Neural cell (in vitro differentiated cells): ENCODE data around the gene KDELR1.

Source experiments
- EP300 ChIP-seq: fragments of 450-650 bp; conservative IDR thresholded peaks from 2 replicates; pipeline ENCODE4 v1.6.1; 2014; ENCODE audit warnings: antibody characterized with exemption, mild to moderate bottlenecking, moderate library complexity; ENCODE audit not compliant: poor library complexity, severe bottlenecking
- EZH2 ChIP-seq: fragments of 200-600, 300-800 bp; shearing (Covaris generic), sonication (generic); IDR thresholded peaks from 2 replicates; pipeline ENCODE4 v1.6.1; 2014; ENCODE audit warnings: antibody characterized with exemption, low read length, borderline replicate concordance, mild to moderate bottlenecking; ENCODE audit not compliant: insufficient read depth, poor library complexity, severe bottlenecking
- MXI1 ChIP-seq: fragments of 450-650 bp; conservative IDR thresholded peaks from 2 replicates; pipeline ENCODE4 v1.6.1; 2014; ENCODE audit warnings: antibody characterized with exemption, mild to moderate bottlenecking; ENCODE audit not compliant: poor library complexity, severe bottlenecking
- POLR2AphosphoS5 ChIP-seq: IDR thresholded peaks from 2 replicates; pipeline ENCODE4 v1.6.1; 2012
- RAD21 ChIP-seq: fragments of 450-650 bp; conservative IDR thresholded peaks from 2 replicates; pipeline ENCODE4 v1.6.1; 2014; ENCODE audit warnings: antibody characterized with exemption, mild to moderate bottlenecking, moderate library complexity
- SMC3 ChIP-seq: fragments of 450-650 bp; conservative IDR thresholded peaks from 2 replicates; pipeline ENCODE4 v1.6.1; 2014; ENCODE audit warnings: antibody characterized with exemption, mild to moderate bottlenecking, moderate library complexity; ENCODE audit not compliant: poor library complexity
- TF ChIP-seq, protein P1 (sequence below): fragments of 450-650 bp; IDR thresholded peaks from 2 replicates; pipeline ENCODE4 v1.5.1; 2014; ENCODE audit warnings: antibody characterized with exemption, mild to moderate bottlenecking, moderate library complexity; ENCODE audit not compliant: poor library complexity, severe bottlenecking
- TF ChIP-seq, protein P2 (sequence below): IDR thresholded peaks from 2 replicates; pipeline ENCODE4 v1.6.1; 2012; ENCODE audit warnings: borderline replicate concordance

GRCh38 chr19:48379058-48379457 is 12.3 kb downstream of the KDELR1 start:
- TF ChIP-seq EZH2 (no peak), EP300 (no peak), MXI1 (no peak), RAD21 (no peak), POLR2AphosphoS5 (no peak), SMC3 (no peak)
- TF ChIP-seq, protein P1, sequence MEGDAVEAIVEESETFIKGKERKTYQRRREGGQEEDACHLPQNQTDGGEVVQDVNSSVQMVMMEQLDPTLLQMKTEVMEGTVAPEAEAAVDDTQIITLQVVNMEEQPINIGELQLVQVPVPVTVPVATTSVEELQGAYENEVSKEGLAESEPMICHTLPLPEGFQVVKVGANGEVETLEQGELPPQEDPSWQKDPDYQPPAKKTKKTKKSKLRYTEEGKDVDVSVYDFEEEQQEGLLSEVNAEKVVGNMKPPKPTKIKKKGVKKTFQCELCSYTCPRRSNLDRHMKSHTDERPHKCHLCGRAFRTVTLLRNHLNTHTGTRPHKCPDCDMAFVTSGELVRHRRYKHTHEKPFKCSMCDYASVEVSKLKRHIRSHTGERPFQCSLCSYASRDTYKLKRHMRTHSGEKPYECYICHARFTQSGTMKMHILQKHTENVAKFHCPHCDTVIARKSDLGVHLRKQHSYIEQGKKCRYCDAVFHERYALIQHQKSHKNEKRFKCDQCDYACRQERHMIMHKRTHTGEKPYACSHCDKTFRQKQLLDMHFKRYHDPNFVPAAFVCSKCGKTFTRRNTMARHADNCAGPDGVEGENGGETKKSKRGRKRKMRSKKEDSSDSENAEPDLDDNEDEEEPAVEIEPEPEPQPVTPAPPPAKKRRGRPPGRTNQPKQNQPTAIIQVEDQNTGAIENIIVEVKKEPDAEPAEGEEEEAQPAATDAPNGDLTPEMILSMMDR, result no peak
- TF ChIP-seq, protein P2, sequence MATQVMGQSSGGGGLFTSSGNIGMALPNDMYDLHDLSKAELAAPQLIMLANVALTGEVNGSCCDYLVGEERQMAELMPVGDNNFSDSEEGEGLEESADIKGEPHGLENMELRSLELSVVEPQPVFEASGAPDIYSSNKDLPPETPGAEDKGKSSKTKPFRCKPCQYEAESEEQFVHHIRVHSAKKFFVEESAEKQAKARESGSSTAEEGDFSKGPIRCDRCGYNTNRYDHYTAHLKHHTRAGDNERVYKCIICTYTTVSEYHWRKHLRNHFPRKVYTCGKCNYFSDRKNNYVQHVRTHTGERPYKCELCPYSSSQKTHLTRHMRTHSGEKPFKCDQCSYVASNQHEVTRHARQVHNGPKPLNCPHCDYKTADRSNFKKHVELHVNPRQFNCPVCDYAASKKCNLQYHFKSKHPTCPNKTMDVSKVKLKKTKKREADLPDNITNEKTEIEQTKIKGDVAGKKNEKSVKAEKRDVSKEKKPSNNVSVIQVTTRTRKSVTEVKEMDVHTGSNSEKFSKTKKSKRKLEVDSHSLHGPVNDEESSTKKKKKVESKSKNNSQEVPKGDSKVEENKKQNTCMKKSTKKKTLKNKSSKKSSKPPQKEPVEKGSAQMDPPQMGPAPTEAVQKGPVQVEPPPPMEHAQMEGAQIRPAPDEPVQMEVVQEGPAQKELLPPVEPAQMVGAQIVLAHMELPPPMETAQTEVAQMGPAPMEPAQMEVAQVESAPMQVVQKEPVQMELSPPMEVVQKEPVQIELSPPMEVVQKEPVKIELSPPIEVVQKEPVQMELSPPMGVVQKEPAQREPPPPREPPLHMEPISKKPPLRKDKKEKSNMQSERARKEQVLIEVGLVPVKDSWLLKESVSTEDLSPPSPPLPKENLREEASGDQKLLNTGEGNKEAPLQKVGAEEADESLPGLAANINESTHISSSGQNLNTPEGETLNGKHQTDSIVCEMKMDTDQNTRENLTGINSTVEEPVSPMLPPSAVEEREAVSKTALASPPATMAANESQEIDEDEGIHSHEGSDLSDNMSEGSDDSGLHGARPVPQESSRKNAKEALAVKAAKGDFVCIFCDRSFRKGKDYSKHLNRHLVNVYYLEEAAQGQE, result no peak
